Central memory CD8-positive, alpha-beta T cell (primary cell): ENCODE results near the gene NLGN1.

Experiments used
- ATAC-seq: fragments of 150-1000 bp; cut with Tn5 transposase; replicated peaks from 2 replicates; pipeline ENCODE4 v1.10.0; 2022; ENCODE audit warnings: mild to moderate bottlenecking, moderate FRiP score, moderate number of reproducible peaks; ENCODE audit not compliant: poor library complexity, severe bottlenecking; ENCODE audit errors: extremely low read depth
- DNase-seq, 2 donors: peaks; one replicate each; pipeline ENCODE4 v3.0.0; 2021; ENCODE audit warnings: low spot score in 2 of 2
- H3K27ac Mint-ChIP-seq: one replicate; pipeline ENCODE4 v1.8.0; 2022; ENCODE audit warnings: low read depth, mild to moderate bottlenecking, moderate library complexity, mixed read lengths
- H3K27me3 Mint-ChIP-seq: one replicate; pipeline ENCODE4 v1.8.0; 2022; ENCODE audit warnings: mixed read lengths
- H3K36me3 Mint-ChIP-seq: one replicate; pipeline ENCODE4 v1.8.0; 2022; ENCODE audit warnings: mild to moderate bottlenecking, moderate library complexity, mixed read lengths; ENCODE audit not compliant: insufficient read depth
- H3K4me1 Mint-ChIP-seq: one replicate; pipeline ENCODE4 v1.8.0; 2022; ENCODE audit warnings: mixed read lengths
- H3K4me3 Mint-ChIP-seq: one replicate; pipeline ENCODE4 v1.8.0; 2022; ENCODE audit warnings: mild to moderate bottlenecking, moderate library complexity, mixed read lengths
- H3K9me3 Mint-ChIP-seq: one replicate; pipeline ENCODE4 v1.8.0; 2022; ENCODE audit warnings: mixed read lengths

The NLGN1 gene

GRCh38 chr3:174247687-174248152, 850.2 kb downstream of the NLGN1 start:
- Mint-ChIP-seq H3K27me3 (no peaks in the 10 kb centered on the region), H3K36me3 (no peaks in the 10 kb centered on the region), H3K4me1 (no peaks in the 10 kb centered on the region), H3K27ac (no peak overlapping the region), H3K9me3 (peaks cover 10% of the 10 kb centered on the region), H3K4me3 (no peak overlapping the region)
- no peak for DNase-seq
- no peak for ATAC-seq

GRCh38 chr3:174251681-174252080, 854.1 kb downstream of the NLGN1 start:
- no peaks in the 10 kb centered on the region for H3K36me3 Mint-ChIP-seq
- no peak for ATAC-seq
- H3K27ac Mint-ChIP-seq = no peak overlapping the region
- no peaks in the 10 kb centered on the region for H3K27me3 Mint-ChIP-seq
- peaks cover 10% of the 10 kb centered on the region for H3K9me3 Mint-ChIP-seq
- H3K4me1 Mint-ChIP-seq = no peaks in the 10 kb centered on the region
- H3K4me3 Mint-ChIP-seq = no peak overlapping the region
- no peak for DNase-seq

GRCh38 chr3:174253196-174253823, 855.8 kb downstream of the NLGN1 start:
- Mint-ChIP-seq H3K27me3 (no peaks in the 10 kb centered on the region), H3K4me1 (no peaks in the 10 kb centered on the region), H3K9me3 (peaks cover 5% of the 10 kb centered on the region), H3K36me3 (no peaks in the 10 kb centered on the region), H3K27ac (no peak overlapping the region), H3K4me3 (no peak overlapping the region)
- ATAC-seq (no peak), DNase-seq (no peak)

- Mint-ChIP-seq H3K4me3 (no peak overlapping the region), H3K4me1 (no peaks in the 10 kb centered on the region), H3K36me3 (no peaks in the 10 kb centered on the region), H3K27me3 (no peaks in the 10 kb centered on the region), H3K9me3 (peaks cover 5% of the 10 kb centered on the region), H3K27ac (no peak overlapping the region)
- DNase-seq (no peak), ATAC-seq (no peak)
These were observed 856.4 kb downstream of the NLGN1 start for GRCh38 chr3:174253940-174254339.

GRCh38 chr3:174255454-174255853, 857.9 kb downstream of the NLGN1 start:
- peaks cover 2% of the 10 kb centered on the region for H3K9me3 Mint-ChIP-seq
- H3K4me3 Mint-ChIP-seq = no peak overlapping the region
- no peaks in the 10 kb centered on the region for H3K36me3 Mint-ChIP-seq

GRCh38 chr3:174266476-174266875, 868.9 kb downstream of the NLGN1 start:
- Mint-ChIP-seq H3K27ac (no peak overlapping the region), H3K4me1 (no peaks in the 10 kb centered on the region), H3K9me3 (no peaks in the 10 kb centered on the region), H3K4me3 (no peak overlapping the region), H3K27me3 (no peaks in the 10 kb centered on the region), H3K36me3 (no peaks in the 10 kb centered on the region)
- ATAC-seq (no peak), DNase-seq (no peak)

More at GRCh38 chr3:174255454-174255853, 857.9 kb downstream of the NLGN1 start:
- ATAC-seq (no peak), DNase-seq (no peak)
- no peaks in the 10 kb centered on the region for H3K27me3 Mint-ChIP-seq
- no peak overlapping the region for H3K27ac Mint-ChIP-seq
- no peaks in the 10 kb centered on the region for H3K4me1 Mint-ChIP-seq

- Mint-ChIP-seq H3K4me1 (no peaks in the 10 kb centered on the region), H3K9me3 (no peaks in the 10 kb centered on the region), H3K36me3 (no peaks in the 10 kb centered on the region), H3K4me3 (no peak overlapping the region), H3K27ac (no peak overlapping the region), H3K27me3 (no peaks in the 10 kb centered on the region)
- DNase-seq (no peak), ATAC-seq (no peak)
These were observed 870.5 kb downstream of the NLGN1 start for GRCh38 chr3:174268061-174268460.

GRCh38 chr3:174268586-174268985, 871.0 kb downstream of the NLGN1 start:
- no peaks in the 10 kb centered on the region for H3K9me3 Mint-ChIP-seq
- H3K4me3 Mint-ChIP-seq = no peak overlapping the region
- H3K27me3 Mint-ChIP-seq = no peaks in the 10 kb centered on the region
- no peak for ATAC-seq
- H3K4me1 Mint-ChIP-seq = no peaks in the 10 kb centered on the region
- DNase-seq = no peak
- no peak overlapping the region for H3K27ac Mint-ChIP-seq
- no peaks in the 10 kb centered on the region for H3K36me3 Mint-ChIP-seq

GRCh38 chr3:174270841-174271240, 873.3 kb downstream of the NLGN1 start:
- Mint-ChIP-seq H3K4me1 (no peaks in the 10 kb centered on the region), H3K27me3 (no peaks in the 10 kb centered on the region), H3K27ac (no peak overlapping the region), H3K36me3 (no peaks in the 10 kb centered on the region), H3K9me3 (no peaks in the 10 kb centered on the region), H3K4me3 (no peak overlapping the region)
- DNase-seq (no peak), ATAC-seq (no peak)

- DNase-seq = no peak
- Mint-ChIP-seq H3K4me1 (no peaks in the 10 kb centered on the region), H3K4me3 (no peak overlapping the region), H3K27me3 (no peaks in the 10 kb centered on the region), H3K27ac (no peak overlapping the region), H3K36me3 (no peaks in the 10 kb centered on the region), H3K9me3 (no peaks in the 10 kb centered on the region)
- ATAC-seq = no peak
These were observed 877.8 kb downstream of the NLGN1 start for GRCh38 chr3:174275336-174275735.

GRCh38 chr3:174276826-174277225, 879.3 kb downstream of the NLGN1 start:
- Mint-ChIP-seq H3K36me3 (no peaks in the 10 kb centered on the region), H3K4me3 (no peak overlapping the region), H3K27me3 (no peaks in the 10 kb centered on the region), H3K4me1 (no peaks in the 10 kb centered on the region), H3K9me3 (no peaks in the 10 kb centered on the region), H3K27ac (no peak overlapping the region)
- ATAC-seq = no peak
- DNase-seq = no peak

- H3K9me3 Mint-ChIP-seq = no peaks in the 10 kb centered on the region
These were observed 880.5 kb downstream of the NLGN1 start for GRCh38 chr3:174278094-174278493.

GRCh38 chr3:174280186-174280585, 882.6 kb downstream of the NLGN1 start:
- H3K27me3 Mint-ChIP-seq = no peaks in the 10 kb centered on the region
- no peaks in the 10 kb centered on the region for H3K9me3 Mint-ChIP-seq
- ATAC-seq (no peak), DNase-seq (no peak)
- no peaks in the 10 kb centered on the region for H3K36me3 Mint-ChIP-seq
- H3K27ac Mint-ChIP-seq = no peak overlapping the region
- H3K4me3 Mint-ChIP-seq = no peak overlapping the region
- H3K4me1 Mint-ChIP-seq = no peaks in the 10 kb centered on the region

More at GRCh38 chr3:174278094-174278493, 880.5 kb downstream of the NLGN1 start:
- Mint-ChIP-seq H3K4me1 (no peaks in the 10 kb centered on the region), H3K27me3 (no peaks in the 10 kb centered on the region), H3K4me3 (no peak overlapping the region), H3K36me3 (no peaks in the 10 kb centered on the region), H3K27ac (no peak overlapping the region)
- ATAC-seq = no peak
- DNase-seq = no peak
